Tibial nerve (tissue), 4 donors: ENCODE data around the gene TXNIP. TPM values are rescaled to one million over a fixed set of nuclear protein-coding genes. Genes with fewer than 3 reads are reported as not detected.

Experiments
- DNase-seq, 2 donors: peaks; one replicate each; pipeline ENCODE4 v3.0.0-alpha.2; 2019; ENCODE audit warnings: low spot score in 2 of 2
- H3K27ac ChIP-seq, 4 donors: fragments of 200-600 bp; sonication (generic) in 3 of 4; one replicate each; pipeline ENCODE4 v1.5.1; 2017 to 2019; ENCODE audit warnings: mild to moderate bottlenecking in 1 of 4
- H3K27me3 ChIP-seq, 2 donors: fragments of 200-600 bp; sonication (generic) in 1 of 2; one replicate each; pipeline versions ENCODE4 v1.5.1 to v1.6.0; 2017 to 2019
- H3K36me3 ChIP-seq, 3 donors: fragments of 200-600 bp; sonication (generic); one replicate each; pipeline ENCODE4 v1.5.1; 2018 to 2019
- H3K4me1 ChIP-seq, 4 donors: fragments of 200-600 bp; sonication (generic) in 3 of 4; one replicate each; pipeline ENCODE4 v1.5.1; 2017 to 2019
- H3K4me3 ChIP-seq, 4 donors: fragments of 200-600 bp; sonication (generic) in 3 of 4; one replicate each; pipeline ENCODE4 v1.5.1; 2017 to 2019; ENCODE audit warnings: mild to moderate bottlenecking in 1 of 4, moderate library complexity in 1 of 4
- H3K9me3 ChIP-seq, 4 donors: fragments of 200-600 bp; sonication (generic) in 3 of 4; one replicate each; pipeline ENCODE4 v1.5.1; 2017 to 2019
- EP300 ChIP-seq, 2 donors: sonication (generic); formaldehyde crosslinking; IDR thresholded peaks; one replicate each; pipeline ENCODE4 v1.6.1; 2017; ENCODE audit warnings: antibody characterized with exemption in 2 of 2, mild to moderate bottlenecking in 1 of 2
- POLR2A ChIP-seq, 2 donors: fragments of 450-650 bp; IDR thresholded peaks; one replicate each; pipeline ENCODE4 v1.6.1; 2017; ENCODE audit warnings: antibody characterized with exemption in 2 of 2, mild to moderate bottlenecking in 2 of 2, moderate library complexity in 2 of 2
- WGBS, 2 donors: methylation state at CpG; one replicate each; pipeline ENCODE4 v1.1.5; 2018; 5-methylcytosine and 5-hydroxymethylcytosine counted together
- total RNA-seq, 4 donors: library from RNA; depleted of rRNA; stranded (reverse); fragments of >200 nt; gene quantifications; one replicate each; pipeline ENCODE4 v1.1.0, GENCODE V29; 2016
- TF ChIP-seq, protein P1 (sequence below), 5 experiments: fragments of 200-600 bp in 3 of 5; fragments of 450-650 bp in 2 of 5; sonication (generic) in 3 of 5; IDR thresholded peaks; one replicate each; pipeline ENCODE4 v1.5.1; 2016 to 2019; ENCODE audit warnings: antibody characterized with exemption in 5 of 5, mild to moderate bottlenecking in 3 of 5, moderate library complexity in 2 of 5

The TXNIP gene
- total RNA-seq, 4 donors from 2014 or later, result 1,863 to 2,525 (median 2,185) TPM

DNA sequence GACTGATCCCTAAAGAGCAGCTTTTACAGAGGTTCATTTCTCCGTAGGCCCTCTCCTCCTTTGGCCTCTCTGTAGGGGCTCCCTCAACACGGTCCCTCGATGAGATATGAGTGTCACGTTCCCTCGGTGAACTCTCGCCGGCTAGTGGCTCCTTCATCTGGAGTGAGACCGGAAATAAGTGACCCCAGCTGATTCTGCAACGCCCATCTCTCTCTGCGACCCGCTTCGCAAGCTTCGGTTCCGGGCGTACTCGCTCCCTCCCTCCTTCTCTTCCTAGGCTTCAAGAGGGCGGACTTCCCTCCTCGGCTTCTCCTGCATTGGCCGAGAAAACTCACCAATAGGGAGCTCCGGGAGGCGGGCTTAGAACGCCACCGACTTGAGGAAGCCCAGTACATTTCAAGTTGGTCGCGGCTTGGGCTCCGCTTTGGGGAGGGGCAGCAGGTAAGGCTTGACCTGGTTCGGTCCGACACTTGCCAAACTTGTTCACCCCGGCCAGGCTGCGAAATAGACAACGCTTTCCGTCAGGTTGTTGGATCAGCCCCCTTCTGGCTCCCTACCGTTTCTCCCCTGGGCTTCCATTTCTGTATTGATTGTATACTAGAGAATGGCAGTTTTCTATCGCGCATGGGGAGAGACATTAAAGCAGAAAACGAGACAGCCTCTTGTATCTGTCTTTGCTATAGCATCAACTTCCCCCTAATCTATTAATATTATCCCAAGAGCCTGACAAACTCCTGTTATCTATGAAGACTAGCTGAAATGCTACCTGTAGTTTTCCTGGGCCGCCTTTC lies 31.9 kb downstream of the TXNIP start, which contains the start of the genes ANKRD34A and POLR3GL:
Gene ANKRD34A (minus strand): TSS at position 248 of the 791 bp plus-strand sequence. CDS start 2,816 bp downstream, outside the sequence.
Gene POLR3GL (plus strand): TSS at position 363 of the 791 bp plus-strand sequence. CDS start 10,176 bp downstream, outside the sequence.
- Histone ChIP-seq H3K36me3 (peaks cover 0 to 9% (median 0%) of the 10 kb centered on the region in 3 donors), H3K27me3 (no peaks in the 10 kb centered on the region), H3K4me3 (peak within 1 kb of the TSS; percentile 34 to 74 (median 60)), H3K4me1 (peaks cover 0 to 57% (median 21%) of the 10 kb centered on the region in 4 donors), H3K9me3 (peaks cover 0 to 8% (median 0%) of the 10 kb centered on the region in 4 donors), H3K27ac (peak within 1 kb of the TSS; percentile 84 to 97 (median 91))
- peak; percentile 65 to 99 for TF ChIP-seq EP300 (IDR thresholded peaks at IDR 0.05)
- peak; percentile 88 to 98 for TF ChIP-seq POLR2A (IDR thresholded peaks at IDR 0.05)
- TF ChIP-seq, protein P1, sequence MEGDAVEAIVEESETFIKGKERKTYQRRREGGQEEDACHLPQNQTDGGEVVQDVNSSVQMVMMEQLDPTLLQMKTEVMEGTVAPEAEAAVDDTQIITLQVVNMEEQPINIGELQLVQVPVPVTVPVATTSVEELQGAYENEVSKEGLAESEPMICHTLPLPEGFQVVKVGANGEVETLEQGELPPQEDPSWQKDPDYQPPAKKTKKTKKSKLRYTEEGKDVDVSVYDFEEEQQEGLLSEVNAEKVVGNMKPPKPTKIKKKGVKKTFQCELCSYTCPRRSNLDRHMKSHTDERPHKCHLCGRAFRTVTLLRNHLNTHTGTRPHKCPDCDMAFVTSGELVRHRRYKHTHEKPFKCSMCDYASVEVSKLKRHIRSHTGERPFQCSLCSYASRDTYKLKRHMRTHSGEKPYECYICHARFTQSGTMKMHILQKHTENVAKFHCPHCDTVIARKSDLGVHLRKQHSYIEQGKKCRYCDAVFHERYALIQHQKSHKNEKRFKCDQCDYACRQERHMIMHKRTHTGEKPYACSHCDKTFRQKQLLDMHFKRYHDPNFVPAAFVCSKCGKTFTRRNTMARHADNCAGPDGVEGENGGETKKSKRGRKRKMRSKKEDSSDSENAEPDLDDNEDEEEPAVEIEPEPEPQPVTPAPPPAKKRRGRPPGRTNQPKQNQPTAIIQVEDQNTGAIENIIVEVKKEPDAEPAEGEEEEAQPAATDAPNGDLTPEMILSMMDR (IDR thresholded peaks at IDR 0.05), result peak in 1 of 5 experiments; percentile 54
- WGBS, 2 donors, result 1% methylated on average over 32 to 34 of the region's 37 CpGs
- DNase-seq, result peak; percentile 91 to 95

DNA sequence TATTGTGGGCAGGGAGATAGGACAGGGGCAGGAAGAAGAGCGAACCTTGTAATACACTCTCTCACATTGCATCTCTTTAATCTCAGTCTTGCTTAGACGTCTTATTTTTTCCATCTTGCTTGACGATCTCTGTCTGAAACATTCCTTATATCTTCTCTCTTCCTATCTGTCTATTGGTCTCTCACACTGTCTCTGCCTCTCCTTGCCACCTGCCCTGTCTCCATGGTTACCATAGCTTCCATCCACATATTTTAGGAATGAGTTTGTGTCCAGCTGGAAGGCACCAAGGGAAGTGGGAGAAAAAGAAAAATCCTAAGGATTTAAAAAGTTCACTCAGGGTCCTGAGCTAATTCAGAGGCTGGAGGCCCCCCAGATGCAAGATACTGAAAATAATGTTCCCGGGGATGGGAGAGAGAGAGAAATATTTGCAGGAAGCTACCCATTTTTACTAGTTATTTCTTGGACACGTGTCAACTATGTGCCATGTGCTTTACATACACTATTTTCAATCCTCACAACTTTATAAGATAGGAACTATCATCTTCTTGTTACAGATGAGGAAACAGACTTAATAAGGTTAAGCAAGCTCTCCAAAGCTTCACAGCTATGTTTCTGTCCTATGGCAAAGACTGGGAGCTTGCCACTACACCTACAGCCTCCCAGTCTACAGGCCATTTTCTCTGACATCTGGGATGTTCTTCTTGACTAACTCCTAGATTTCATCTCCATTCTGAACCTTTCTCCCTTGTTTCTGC lies 32.9 kb downstream of the TXNIP start:
- Histone ChIP-seq H3K27ac (peak overlapping the region; percentile 84 to 97 (median 91)), H3K36me3 (peaks cover 0 to 9% (median 0%) of the 10 kb centered on the region in 3 donors), H3K4me3 (peak overlapping the region; percentile 34 to 74 (median 60)), H3K27me3 (no peaks in the 10 kb centered on the region), H3K4me1 (peaks cover 0 to 66% (median 25%) of the 10 kb centered on the region in 4 donors), H3K9me3 (peaks cover 0 to 8% (median 0%) of the 10 kb centered on the region in 4 donors)
- 36 to 42% methylated on average over 5 of the region's 5 CpGs for WGBS, 2 donors
- TF ChIP-seq, protein P1 (IDR thresholded peaks at IDR 0.05), result no peak
- no peak for TF ChIP-seq EP300 (IDR thresholded peaks at IDR 0.05)
- TF ChIP-seq POLR2A (IDR thresholded peaks at IDR 0.05), result no peak
- no peak for DNase-seq

DNA sequence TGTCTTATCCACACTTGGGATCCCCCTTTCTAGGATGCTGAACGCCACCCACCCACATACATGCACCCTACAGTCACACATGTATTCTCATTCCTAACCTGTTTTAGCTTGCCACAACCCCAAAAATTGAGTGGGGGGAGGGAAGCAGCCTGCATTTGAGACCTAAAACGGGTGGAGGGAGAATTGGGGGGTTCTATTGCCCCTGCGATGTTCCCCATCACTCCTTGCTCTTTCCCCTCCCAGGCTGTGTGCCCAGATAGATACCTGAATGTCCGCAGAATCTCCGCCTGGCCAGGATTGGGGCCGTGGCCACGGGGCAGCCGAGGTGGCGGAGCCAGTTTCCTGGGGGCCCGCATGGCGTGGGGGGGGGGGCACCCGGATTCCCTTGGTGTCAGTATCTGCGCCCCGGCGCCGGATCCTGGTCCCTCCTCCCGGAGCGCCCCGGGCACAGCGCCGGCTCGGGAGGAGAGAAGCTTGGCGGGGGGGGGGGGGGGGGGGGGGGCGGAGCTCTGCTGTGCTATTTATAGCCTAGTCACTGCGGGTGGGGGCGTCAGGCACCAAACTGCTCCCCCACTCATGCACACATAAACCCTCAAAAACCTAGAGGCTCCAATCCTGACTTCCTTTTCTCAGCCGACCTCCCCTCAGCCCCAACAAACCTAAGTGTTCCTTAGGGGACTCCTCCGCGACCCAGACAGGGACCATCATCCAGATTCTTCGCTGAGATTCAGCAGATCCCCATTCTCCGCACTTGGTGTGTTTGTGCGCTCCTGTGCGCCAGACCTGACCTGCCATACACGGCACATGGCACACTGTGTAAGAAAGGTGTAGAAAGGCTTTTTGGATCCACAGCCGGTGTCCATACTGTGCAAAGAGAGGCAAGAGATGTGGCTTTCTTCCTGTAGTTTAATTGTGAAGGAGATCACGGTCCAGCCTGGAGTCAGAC lies 33.9 kb downstream of the TXNIP start:
- Histone ChIP-seq H3K27ac (peak overlapping the region; percentile 84 to 97 (median 94)), H3K4me1 (peaks cover 0 to 70% (median 27%) of the 10 kb centered on the region in 4 donors), H3K9me3 (peaks cover 0 to 5% (median 0%) of the 10 kb centered on the region in 4 donors), H3K36me3 (peaks cover 0 to 6% (median 0%) of the 10 kb centered on the region in 3 donors), H3K27me3 (no peaks in the 10 kb centered on the region), H3K4me3 (peak overlapping the region; percentile 50 to 79 (median 61))
- DNase-seq, result no peak
- 11 to 12% methylated on average over 17 to 23 of the region's 36 CpGs for WGBS, 2 donors
- TF ChIP-seq, protein P1 (IDR thresholded peaks at IDR 0.05), result no peak
- TF ChIP-seq EP300 (IDR thresholded peaks at IDR 0.05) (no peak), POLR2A (IDR thresholded peaks at IDR 0.05) (peak in 1 of 2 donors; percentile 22)

DNA sequence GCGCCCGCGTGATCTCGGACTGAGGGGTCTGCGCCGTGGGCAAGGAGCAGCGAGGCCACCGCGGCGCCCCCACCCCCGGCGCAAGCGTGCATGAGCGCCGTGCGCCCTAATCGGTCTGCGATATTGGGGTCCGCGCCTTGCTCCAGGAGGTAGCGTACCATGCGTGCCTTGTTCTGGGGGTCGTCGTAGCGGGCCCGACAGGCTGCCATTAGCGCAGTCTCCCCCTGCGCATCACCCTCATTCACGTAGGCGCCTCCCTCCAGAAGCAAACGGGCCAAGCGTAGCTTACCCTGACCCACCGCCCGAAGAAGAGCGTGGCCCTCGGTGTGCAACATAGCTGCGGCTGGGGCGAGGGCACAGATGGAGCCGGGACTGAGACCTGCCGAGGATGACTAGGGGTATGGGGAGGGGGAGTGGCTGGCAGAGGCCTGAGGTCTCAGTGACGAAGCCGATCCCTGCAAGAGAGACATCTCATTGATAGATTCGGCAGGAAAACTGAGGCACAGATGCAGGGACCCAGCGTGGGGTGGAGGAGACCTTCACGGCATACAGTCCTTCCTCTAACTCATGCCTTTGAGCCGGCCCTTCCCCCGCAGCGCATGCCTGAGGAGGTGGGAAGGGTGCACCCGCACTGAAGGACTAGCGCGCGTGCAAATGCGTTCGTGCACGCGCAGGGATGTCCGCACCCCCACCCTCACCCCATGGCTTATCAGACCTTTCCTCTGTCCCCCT lies 34.8 kb downstream of the TXNIP start:
- peaks cover 0 to 74% (median 28%) of the 10 kb centered on the region in 4 donors for H3K4me1 ChIP-seq
- TF ChIP-seq, protein P1 (IDR thresholded peaks at IDR 0.05), result no peak
- TF ChIP-seq POLR2A (IDR thresholded peaks at IDR 0.05) (peak in 1 of 2 donors; percentile 23), EP300 (IDR thresholded peaks at IDR 0.05) (peak in 1 of 2 donors; percentile 55)
- H3K27ac ChIP-seq, result peak overlapping the region; percentile 84 to 97 (median 94)
- no peak for DNase-seq
- 0% methylated on average over 27 to 44 of the region's 57 CpGs for WGBS, 2 donors
- H3K27me3 ChIP-seq, result no peaks in the 10 kb centered on the region
- H3K9me3 ChIP-seq, result no peaks in the 10 kb centered on the region
- no peaks in the 10 kb centered on the region for H3K36me3 ChIP-seq
- peak overlapping the region; percentile 50 to 79 (median 61) for H3K4me3 ChIP-seq
